Type B pancreatic cell (in vitro differentiated cells): ENCODE measurements around the gene WDFY4. TPM values are rescaled to one million over a fixed set of nuclear protein-coding genes. Genes with fewer than 3 reads are reported as not detected.

Experiments
- DNase-seq: peaks from one replicate; pipeline ENCODE4 v3.0.0; 2021; ENCODE audit warnings: mixed read lengths; ENCODE audit not compliant: unreplicated experiment; ENCODE audit errors: extremely low spot score
- H3K27ac Mint-ChIP-seq: 2 replicates; pipeline ENCODE4 v1.8.0; 2021; ENCODE audit warnings: mild to moderate bottlenecking, mixed read lengths
- H3K27me3 Mint-ChIP-seq: 2 replicates; pipeline ENCODE4 v1.8.0; 2021; ENCODE audit warnings: mixed read lengths
- H3K36me3 Mint-ChIP-seq: 2 replicates; pipeline ENCODE4 v1.8.0; 2021; ENCODE audit warnings: mixed read lengths
- H3K4me1 Mint-ChIP-seq: one replicate; pipeline ENCODE4 v1.8.0; 2021; ENCODE audit warnings: mixed read lengths; ENCODE audit not compliant: unreplicated experiment
- H3K4me3 Mint-ChIP-seq: 2 replicates; pipeline ENCODE4 v1.8.0; 2021; ENCODE audit warnings: mild to moderate bottlenecking, mixed read lengths
- H3K9me3 Mint-ChIP-seq: 2 replicates; pipeline ENCODE4 v1.8.0; 2021; ENCODE audit warnings: mixed read lengths
- CTCF ChIP-seq: fragments of 200-600 bp; sonication (generic); conservative IDR thresholded peaks from 2 replicates; pipeline ENCODE4 v1.5.0; 2021; ENCODE audit warnings: antibody characterized with exemption, mild to moderate bottlenecking
- total RNA-seq: library from RNA; stranded (reverse); gene quantifications from 2 replicates; pipeline ENCODE4 v1.2.1, GENCODE V29; 2021; ENCODE audit warnings: low replicate concordance

WDFY4 gene
- total RNA-seq, 1 donor from 2014 or later, result 0.05 TPM

- no peak for TF ChIP-seq CTCF
- no peaks in the 10 kb centered on the region for H3K36me3 Mint-ChIP-seq
- no peaks in the 10 kb centered on the region for H3K9me3 Mint-ChIP-seq
- no peaks in the 10 kb centered on the region for H3K4me1 Mint-ChIP-seq
- peaks cover 34% of the 10 kb centered on the region for H3K27me3 Mint-ChIP-seq
- DNase-seq, result no peak
- H3K27ac Mint-ChIP-seq, result no peak overlapping the region
- no peak overlapping the region for H3K4me3 Mint-ChIP-seq
Measured at GRCh38 chr10:48701941-48702340, 17.3 kb downstream of the WDFY4 start.

- Mint-ChIP-seq H3K4me3 (no peak overlapping the region), H3K27me3 (peaks cover 41% of the 10 kb centered on the region), H3K27ac (no peak overlapping the region), H3K4me1 (no peaks in the 10 kb centered on the region), H3K9me3 (no peaks in the 10 kb centered on the region), H3K36me3 (no peaks in the 10 kb centered on the region)
- no peak for TF ChIP-seq CTCF
- no peak for DNase-seq
Measured at GRCh38 chr10:48703531-48704122, 19.0 kb downstream of the WDFY4 start.

GRCh38 chr10:48704156-48704555 is 19.5 kb downstream of the WDFY4 start:
- DNase-seq, result no peak
- Mint-ChIP-seq H3K4me3 (no peak overlapping the region), H3K36me3 (no peaks in the 10 kb centered on the region), H3K27me3 (peaks cover 40% of the 10 kb centered on the region), H3K9me3 (no peaks in the 10 kb centered on the region), H3K27ac (no peak overlapping the region), H3K4me1 (no peaks in the 10 kb centered on the region)
- no peak for TF ChIP-seq CTCF

GRCh38 chr10:48705401-48705938 is 20.8 kb downstream of the WDFY4 start:
- Mint-ChIP-seq H3K27ac (no peak overlapping the region), H3K27me3 (peaks cover 40% of the 10 kb centered on the region), H3K36me3 (no peaks in the 10 kb centered on the region), H3K9me3 (no peaks in the 10 kb centered on the region), H3K4me3 (no peak overlapping the region), H3K4me1 (no peaks in the 10 kb centered on the region)
- DNase-seq, result no peak
- no peak for TF ChIP-seq CTCF

- Mint-ChIP-seq H3K4me3 (no peak overlapping the region), H3K27ac (no peak overlapping the region), H3K36me3 (no peaks in the 10 kb centered on the region), H3K27me3 (peaks cover 35% of the 10 kb centered on the region), H3K9me3 (no peaks in the 10 kb centered on the region), H3K4me1 (no peaks in the 10 kb centered on the region)
- no peak for DNase-seq
- TF ChIP-seq CTCF, result no peak
Measured at GRCh38 chr10:48707472-48707871, 22.8 kb downstream of the WDFY4 start.
